Thyroid gland (tissue), 4 donors: ENCODE data around the gene UPK3B. TPM values are rescaled to one million over a fixed set of nuclear protein-coding genes. Genes with fewer than 3 reads are reported as not detected.
"Not testable (repeated sequence)": the region's sequence is repeated elsewhere in the genome, so short reads cannot be mapped to it uniquely, and the experiment has no call there.

Experiments used
- DNase-seq, 2 donors: peaks; one replicate each; pipeline ENCODE4 v3.0.0-alpha.2; 2019
- H3K27ac ChIP-seq, 3 donors: fragments of 200-600 bp; sonication (generic); 1 replicate in 2 of 3; 2 replicates in 1 of 3; pipeline ENCODE4 v1.5.1; 2016 to 2019; ENCODE audit warnings: mild to moderate bottlenecking in 1 of 3, moderate library complexity in 1 of 3
- H3K27me3 ChIP-seq: fragments of 200-600 bp; sonication (generic); one replicate; pipeline ENCODE4 v1.5.1; 2019
- H3K36me3 ChIP-seq, 2 donors: fragments of 200-600 bp; sonication (generic); one replicate each; pipeline ENCODE4 v1.5.1; 2016 to 2019
- H3K4me1 ChIP-seq, 2 donors: fragments of 200-600 bp; sonication (generic); one replicate each; pipeline ENCODE4 v1.5.1; 2017 to 2019
- H3K4me3 ChIP-seq, 3 donors: fragments of 200-600 bp; sonication (generic); replicated peaks in 1 of 3; 1 replicate in 2 of 3; 2 replicates in 1 of 3; pipeline ENCODE4 v1.5.1; 2016; ENCODE audit warnings: mild to moderate bottlenecking in 1 of 3
- H3K9me3 ChIP-seq: fragments of 200-600 bp; sonication (generic); one replicate; pipeline ENCODE4 v1.5.1; 2017
- WGBS, 2 donors: methylation state at CpG; one replicate each; pipeline ENCODE4 v1.1.5; 2017; 5-methylcytosine and 5-hydroxymethylcytosine counted together
- intact Hi-C: fragments of 100-400 bp; cut with DNase I; formaldehyde crosslinking; loops from one replicate; pipeline ENCODE4 v1.15.1; 2023
- total RNA-seq, 4 donors: library from RNA; depleted of rRNA; stranded (reverse); fragments of >200 nt; gene quantifications; one replicate each; pipeline ENCODE4 v1.2.3, GENCODE V29; 2016

Gene UPK3B
- total RNA-seq, 4 donors from 2014 or later: 1.0 to 10.8 (median 1.3) TPM

DNA sequence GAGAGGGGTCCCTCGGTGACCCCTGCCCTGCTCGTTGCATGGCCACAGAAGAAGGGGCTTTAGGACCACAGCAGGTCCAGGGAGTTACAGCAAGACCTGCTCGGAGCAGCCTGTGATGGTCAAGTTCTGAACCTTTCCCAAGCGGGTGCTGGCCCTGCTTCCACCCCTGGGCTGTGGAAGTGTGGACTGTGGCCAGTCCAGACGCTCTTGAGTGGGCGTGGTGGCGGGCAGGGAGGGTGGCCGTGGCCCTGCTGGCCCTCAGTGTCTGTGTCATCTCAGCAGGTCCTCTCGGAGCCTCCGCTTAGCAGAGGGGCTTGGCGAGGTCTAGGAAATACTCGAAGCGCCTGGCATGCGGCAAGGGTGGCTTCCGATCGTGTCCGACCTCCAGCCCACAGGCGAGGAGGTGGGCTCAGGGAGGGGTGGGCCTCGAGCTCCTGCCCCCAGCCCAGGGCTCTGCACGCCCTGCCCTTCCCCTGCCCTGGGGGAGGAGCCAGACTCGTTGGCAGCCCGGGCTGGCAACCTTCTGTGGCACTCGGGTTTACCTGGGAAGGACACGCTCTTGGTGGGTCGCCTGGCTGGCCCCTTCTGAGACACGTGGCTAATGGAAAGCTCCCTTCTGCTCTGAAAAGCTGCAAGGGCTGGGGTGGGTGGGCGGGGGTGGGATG is 12.3 kb upstream of the UPK3B start:
- H3K27ac ChIP-seq, H3K27me3 ChIP-seq, DNase-seq, H3K36me3 ChIP-seq, H3K9me3 ChIP-seq, intact Hi-C loops, H3K4me1 ChIP-seq, H3K4me3 ChIP-seq: not testable (repeated sequence)
- no CpG with 5 or more reads among the region's 27 CpGs for WGBS, 2 donors

DNA sequence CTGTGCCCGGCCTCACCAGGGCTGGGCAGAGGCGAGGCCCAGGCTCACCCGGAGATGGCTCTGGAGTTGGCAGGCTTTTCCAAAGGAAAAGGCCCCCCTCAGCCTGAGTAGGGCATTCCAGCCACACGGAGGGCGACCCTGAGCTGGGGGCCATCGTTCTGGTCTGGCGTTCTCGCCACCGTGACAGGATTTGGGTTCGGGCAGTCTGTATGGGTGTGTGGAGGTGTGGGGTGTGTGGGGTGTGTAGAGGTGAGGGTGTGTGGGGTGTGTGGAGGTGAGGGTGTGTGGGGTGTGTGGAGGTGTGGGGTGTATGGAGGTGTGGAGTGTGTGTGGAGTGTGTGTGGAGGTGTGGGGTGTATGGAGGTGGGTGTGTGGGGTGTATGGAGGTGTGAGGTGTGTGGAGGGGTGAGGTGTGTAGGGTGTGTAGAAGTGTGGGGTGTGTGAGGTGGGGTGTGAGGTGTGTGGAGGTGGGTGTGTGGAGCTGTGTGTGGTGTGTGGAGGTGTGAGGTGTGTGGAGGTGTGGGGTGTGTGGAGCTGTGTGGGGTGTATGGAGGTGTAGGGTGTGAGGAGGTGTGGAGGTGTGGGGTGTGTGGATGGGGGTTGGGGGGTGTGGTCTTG is 11.7 kb upstream of the UPK3B start:
- H3K36me3 ChIP-seq, H3K4me3 ChIP-seq, DNase-seq, intact Hi-C loops, H3K27ac ChIP-seq, H3K4me1 ChIP-seq, H3K27me3 ChIP-seq, H3K9me3 ChIP-seq: not testable (repeated sequence)
- 87 to 92% methylated on average over 5 to 7 of the region's 10 CpGs for WGBS, 2 donors

DNA sequence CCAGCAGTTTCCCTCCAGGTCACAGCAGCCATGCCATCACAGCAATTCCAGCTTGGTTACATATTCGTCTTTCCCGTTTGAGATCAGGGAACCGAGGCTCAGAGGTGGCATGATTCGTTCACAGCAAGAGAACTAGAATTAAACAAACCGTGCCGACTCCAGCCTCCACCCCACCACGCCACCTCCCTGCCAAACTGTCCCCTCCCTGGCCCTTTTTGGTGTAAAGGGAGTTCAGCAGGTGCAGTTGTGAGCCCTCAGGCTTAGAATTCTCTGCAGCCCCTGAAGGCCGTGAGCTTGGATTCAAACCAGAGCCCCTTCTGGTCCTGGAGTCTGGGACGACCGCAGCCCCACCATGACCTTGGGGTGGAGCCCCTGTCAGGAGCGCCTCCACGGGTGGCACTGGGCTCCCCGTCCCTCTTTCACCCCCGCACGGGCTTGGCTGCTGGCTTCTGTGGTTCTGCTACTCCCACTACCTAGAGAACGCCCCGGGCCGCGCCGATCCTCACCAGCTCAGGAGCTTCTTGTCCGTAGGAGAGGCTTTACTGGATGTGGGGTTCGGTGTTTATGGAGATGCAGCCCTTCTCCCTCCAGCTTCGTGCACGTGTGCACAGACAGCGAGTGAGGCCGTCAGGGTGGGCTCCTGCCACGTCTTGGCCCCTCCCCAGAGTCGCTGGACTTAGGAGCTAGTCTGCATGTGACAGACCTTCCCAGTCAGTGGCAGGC is 11.0 kb upstream of the UPK3B start:
- H3K36me3 ChIP-seq, H3K4me1 ChIP-seq, H3K27me3 ChIP-seq, intact Hi-C loops, H3K4me3 ChIP-seq, H3K9me3 ChIP-seq, H3K27ac ChIP-seq, DNase-seq: not testable (repeated sequence)
- 64 to 90% methylated on average over 7 to 13 of the region's 28 CpGs for WGBS, 2 donors

DNA sequence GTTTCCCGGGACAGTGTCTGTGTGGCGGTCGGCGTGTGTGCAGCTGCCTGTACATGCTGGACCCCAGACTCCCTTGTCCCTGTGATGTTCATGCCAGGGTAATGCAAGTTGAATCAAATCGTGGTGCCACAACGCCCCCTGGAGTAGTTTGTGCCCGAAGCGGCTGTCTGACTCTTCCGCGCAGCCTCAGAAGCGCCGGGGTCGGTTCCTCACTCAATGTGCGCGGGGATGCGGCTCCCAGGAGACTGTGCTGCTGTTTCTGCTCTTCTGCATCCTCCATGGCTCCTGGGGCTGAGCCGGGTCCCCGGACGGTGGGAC is 10.5 kb upstream of the UPK3B start:
- H3K27me3 ChIP-seq, H3K4me1 ChIP-seq, intact Hi-C loops, H3K9me3 ChIP-seq, H3K4me3 ChIP-seq, H3K36me3 ChIP-seq, DNase-seq, H3K27ac ChIP-seq: not testable (repeated sequence)
- no CpG with 5 or more reads among the region's 19 CpGs for WGBS, 2 donors

DNA sequence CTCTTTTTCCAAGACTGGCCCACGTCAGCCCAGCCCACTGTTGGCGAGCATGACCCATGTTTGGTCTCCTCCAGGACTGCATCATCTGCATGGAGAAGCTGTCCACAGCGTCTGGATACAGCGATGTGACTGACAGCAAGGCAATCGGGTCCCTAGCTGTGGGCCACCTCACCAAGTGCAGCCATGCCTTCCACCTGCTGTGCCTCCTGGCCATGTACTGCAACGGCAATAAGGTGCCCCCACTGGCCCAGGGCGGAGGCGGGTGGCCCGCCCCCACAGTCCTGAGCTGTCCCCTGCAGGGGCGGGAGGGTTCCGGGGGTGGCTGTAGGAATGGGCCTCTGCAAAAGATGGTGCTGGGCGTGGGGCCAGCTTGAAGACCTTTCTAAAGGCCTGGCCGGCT is 8.1 kb upstream of the UPK3B start:
- 54 to 75% methylated on average over 3 to 5 of the region's 13 CpGs for WGBS, 2 donors
- H3K27me3 ChIP-seq, H3K36me3 ChIP-seq, DNase-seq, H3K4me1 ChIP-seq, H3K9me3 ChIP-seq, H3K27ac ChIP-seq, H3K4me3 ChIP-seq, intact Hi-C loops: not testable (repeated sequence)

DNA sequence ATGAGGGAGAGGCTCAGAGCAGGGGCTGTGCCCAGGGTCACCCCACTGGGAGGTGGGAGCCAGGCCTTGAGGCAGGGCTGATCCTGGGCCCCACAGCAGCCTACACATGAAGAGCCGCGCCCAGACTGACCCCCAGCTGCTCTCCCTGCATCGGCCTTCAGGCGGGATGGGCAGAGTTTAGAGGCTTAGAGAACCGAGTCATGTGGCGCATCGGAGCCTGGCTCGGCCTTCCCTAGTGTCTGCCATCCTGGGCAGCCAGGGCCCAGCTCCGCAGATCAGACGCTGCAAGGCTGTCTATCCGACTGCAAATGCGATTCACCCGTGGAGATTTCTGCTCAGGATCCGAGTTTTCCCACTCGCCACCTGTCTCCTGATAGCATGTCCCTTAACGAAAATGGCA is 7.5 kb upstream of the UPK3B start:
- DNase-seq, H3K27ac ChIP-seq, intact Hi-C loops, H3K4me3 ChIP-seq, H3K27me3 ChIP-seq, H3K36me3 ChIP-seq, H3K9me3 ChIP-seq, H3K4me1 ChIP-seq: not testable (repeated sequence)
- 83 to 100% methylated on average over 6 to 7 of the region's 16 CpGs for WGBS, 2 donors

DNA sequence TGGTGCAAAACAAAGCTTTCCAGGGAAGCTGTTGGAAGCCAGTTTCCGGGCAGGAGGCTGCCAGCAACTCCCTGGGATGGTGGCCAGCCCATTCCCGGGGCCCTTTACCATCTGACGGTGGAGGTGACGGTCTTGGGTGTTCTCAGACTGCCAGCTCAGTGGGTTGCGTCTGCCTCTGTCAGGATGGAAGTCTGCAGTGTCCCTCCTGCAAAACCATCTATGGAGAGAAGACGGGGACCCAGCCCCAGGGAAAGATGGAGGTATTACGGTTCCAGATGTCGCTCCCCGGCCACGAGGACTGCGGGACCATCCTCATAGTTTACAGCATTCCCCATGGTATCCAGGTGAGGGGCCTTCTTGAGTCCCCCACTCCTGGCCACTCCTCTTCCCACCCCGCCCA is 7.1 kb upstream of the UPK3B start:
- H3K27ac ChIP-seq, H3K9me3 ChIP-seq, H3K4me3 ChIP-seq, H3K27me3 ChIP-seq, intact Hi-C loops, DNase-seq, H3K4me1 ChIP-seq, H3K36me3 ChIP-seq: not testable (repeated sequence)
- WGBS, 2 donors: 96 to 98% methylated on average over 5 to 10 of the region's 12 CpGs

DNA sequence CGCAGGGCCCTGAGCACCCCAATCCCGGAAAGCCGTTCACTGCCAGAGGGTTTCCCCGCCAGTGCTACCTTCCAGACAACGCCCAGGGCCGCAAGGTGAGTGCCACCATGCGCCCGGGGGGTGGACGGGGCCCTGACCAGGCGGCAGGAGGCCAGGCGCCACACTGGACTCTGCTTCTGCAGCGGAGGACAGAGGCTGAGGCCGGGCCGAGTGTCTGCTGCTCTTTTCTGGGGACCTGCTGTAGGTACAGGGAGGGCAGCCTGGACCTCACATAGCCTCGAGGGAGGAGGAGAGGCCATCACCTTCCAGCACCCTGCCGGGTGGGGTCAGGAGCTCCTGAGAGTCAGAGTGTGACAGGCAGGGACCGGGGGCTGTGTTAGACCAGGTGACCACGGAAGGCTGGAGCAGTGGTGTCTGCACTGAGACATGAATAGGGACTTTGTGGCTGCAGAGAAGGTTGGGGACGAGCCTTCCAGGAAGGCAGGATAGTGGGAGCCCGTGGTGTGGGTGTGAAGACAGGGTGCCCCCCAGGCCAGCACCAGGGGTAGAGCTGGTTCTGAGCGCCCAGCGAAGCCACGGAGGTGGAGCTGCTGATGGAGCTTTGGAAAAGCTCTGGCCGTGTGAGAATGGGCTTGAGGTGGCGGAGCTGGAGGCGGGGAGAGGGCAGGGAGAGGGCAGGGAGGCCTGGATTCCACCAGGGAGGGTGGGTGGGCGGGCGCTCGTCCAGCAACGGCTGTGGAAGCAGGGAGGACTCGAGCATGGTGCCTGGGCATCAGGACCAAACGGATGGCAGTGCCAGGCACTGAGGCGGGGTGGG is 5.8 kb upstream of the UPK3B start:
- H3K36me3 ChIP-seq, H3K4me1 ChIP-seq, H3K9me3 ChIP-seq, H3K27ac ChIP-seq, H3K27me3 ChIP-seq, DNase-seq, intact Hi-C loops, H3K4me3 ChIP-seq: not testable (repeated sequence)
- 80 to 90% methylated on average over 7 to 18 of the region's 33 CpGs for WGBS, 2 donors
